NCI-H2227 (cell line): ENCODE measurements around the gene ITGA3.
"Not testable (repeated sequence)": the region's sequence is repeated elsewhere in the genome, so short reads cannot be mapped to it uniquely, and the experiment has no call there.

ENCODE experiments used
- DNase-seq: peaks from one replicate; lab custom pipeline; 2025; ENCODE audit not compliant: unreplicated experiment; lab: John Stamatoyannopoulos, UW

ITGA3 gene

DNA sequence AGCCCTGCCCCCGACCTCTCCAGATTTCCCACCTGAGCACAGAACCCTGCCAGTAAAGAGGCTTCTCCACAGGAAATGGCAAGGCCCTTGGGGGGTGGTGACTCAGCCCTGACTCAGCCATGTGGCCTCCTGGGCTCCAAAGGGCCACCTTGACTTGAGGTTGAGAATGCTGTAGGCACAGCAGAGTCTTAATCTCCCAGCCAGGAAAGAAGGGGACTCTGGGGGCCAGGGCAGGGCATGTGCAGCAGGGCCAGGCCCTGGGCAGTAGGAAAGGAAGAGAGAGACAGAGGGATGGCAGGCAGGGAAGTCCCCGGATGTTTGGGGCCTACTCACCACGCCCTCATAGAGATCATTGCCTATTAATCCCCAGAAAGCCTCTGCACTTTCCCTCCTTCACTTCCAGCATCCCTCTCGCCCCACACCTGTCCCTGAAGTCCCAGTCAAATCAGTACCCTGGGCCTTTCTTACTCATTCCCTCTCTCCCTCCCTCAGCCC, 4.8 kb upstream of the ITGA3 start:
- DNase-seq: no peak

DNA sequence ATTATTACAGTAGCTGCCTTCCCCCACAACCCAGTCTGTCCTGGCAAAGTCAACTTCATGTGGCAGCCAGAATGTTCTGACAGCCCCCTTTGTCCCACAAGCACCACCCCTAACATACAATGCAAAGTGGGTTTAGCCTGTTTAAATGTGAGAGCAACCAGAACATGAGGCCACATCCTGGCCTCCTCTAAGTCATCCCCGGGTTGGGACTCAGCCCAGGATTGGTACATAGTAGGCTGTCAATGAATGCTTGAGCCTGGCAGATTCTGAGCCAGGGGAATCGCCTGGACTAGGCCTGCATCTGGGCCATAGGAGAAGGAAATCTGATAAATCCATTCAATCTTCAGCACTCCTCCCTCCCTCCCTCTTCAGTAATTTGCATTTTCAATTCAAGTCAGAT, 4.3 kb upstream of the ITGA3 start:
- DNase-seq: no peak

DNA sequence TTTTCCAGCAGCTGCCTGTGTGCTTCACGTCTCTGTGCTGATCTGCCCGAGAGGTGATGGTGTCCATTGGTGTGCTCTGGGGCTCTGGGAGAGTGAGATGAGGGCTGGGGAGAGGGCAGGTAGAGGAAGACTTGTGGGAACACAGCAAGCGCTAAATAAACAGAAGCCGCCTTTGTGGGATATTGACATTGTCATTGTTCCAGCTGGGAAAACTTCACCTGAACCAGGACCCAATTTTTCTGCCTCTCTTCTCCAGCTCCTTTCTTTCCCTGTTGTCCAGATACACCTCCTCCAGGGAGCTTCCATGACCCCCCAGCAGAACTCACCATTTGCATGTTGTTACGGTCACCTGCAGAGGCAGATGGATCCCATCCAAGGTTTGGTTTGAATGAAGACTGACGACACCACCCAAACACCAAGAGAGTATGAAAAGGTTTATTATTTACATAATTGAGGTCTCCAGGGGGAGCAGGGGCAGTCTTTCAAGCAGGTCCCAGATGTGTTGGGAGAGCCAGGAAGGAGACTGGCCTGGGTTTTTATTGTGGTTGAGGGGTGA, 3.6 kb upstream of the ITGA3 start:
- DNase-seq: no peak

DNA sequence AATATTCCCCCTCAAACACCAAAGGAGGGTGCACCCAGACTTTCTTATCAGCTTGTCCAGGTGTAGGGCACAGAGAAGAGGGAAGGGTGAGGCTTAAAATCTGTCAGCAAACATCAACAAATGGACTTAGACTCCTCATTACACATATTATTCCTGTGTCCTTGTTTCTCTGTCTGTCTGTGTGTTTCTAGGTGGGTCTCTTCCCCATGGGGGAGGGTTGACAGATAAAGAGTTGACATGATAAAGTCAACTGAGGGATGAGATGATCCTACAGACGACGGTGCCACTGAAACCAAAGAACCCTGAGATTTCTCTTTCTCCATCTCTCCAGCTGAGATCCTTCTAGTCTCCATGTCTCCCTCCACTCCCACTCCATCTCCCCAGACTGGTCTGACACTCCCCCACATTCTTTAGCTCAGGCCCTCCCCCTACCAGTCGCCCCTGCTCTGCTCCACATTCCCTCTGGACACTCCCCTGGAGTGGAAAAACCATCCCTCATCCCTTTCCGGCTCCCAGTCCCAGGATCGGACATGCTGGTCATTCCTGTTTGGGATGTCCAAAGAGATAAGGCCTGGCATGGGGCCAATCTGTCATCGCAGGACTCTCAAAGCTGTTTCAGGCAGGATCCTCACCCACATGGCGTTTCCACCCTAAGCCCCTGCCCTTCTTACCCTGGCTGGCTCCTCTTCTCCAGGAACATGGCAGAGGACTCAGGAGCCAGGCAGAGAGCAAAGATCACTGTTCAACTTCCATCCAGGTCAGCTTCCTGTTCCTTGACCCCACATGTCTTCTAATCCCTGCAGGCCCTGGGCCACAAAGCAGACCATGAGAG, 2.9 kb upstream of the ITGA3 start:
- DNase-seq: no peak

DNA sequence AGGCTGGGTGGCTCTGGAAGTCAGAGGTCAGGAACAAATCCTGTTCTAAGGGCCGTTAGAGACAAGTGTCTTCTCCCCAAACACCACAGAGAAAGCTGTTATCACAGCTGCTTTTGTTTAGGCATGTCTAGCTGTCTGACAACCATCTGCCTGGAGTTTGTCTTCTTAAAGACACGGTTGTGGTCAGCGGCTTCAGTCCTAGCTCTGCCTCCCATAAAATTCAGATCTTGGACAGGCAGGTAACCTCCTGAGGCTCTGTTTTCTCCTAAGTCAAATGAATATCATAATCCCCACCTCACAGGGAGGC, 2.3 kb upstream of the ITGA3 start:
- DNase-seq: no peak

DNA sequence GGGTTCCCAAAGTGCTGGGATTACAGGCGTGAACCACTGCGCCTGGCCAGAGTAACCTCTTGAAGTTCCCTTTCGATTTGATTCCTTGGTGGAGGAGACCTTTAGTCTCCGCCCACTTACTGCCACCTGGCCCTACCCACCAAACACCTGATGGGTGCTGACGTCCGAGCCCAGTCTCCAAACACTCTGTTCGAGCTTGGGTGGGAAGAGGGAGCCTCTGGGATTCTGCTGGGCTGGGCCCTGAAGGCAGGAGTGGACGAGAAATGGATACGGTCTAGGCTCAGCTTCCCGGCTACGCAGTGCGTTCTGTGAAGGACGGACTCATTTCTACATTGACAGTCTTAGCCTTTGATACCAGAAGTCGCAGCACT, 870 bp upstream of the ITGA3 start:
- peak; percentile 53 for DNase-seq

DNA sequence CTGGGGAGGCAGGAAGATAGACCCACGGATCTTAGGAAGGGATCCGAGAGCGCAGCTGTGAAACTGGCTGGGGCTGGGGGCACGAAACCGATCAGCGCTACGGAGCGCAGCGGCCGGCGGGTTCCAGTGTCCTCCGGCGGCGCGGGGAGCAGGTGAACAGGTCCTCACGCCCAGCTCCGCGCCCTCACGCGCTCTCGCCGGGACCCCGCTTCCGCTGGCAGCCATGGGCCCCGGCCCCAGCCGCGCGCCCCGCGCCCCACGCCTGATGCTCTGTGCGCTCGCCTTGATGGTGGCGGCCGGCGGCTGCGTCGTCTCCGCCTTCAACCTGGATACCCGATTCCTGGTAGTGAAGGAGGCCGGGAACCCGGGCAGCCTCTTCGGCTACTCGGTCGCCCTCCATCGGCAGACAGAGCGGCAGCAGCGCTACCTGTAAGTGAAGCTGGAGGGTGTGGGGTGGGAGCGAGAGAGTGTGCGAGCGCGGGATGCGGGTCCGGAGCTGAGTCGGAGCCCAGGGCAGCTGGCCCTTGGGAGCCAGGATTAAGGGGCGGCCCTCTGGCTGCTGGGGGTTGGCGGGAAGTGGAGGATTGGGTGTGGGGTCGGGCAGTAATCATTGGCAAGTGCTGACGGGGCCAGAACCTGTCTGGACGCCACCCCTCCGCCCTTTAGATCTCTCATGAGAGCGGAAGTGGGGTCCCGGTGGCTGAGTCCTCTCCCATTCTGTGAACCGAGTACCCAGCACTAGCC, 479 bp downstream of the ITGA3 start:
- DNase-seq: peak; percentile 82

DNA sequence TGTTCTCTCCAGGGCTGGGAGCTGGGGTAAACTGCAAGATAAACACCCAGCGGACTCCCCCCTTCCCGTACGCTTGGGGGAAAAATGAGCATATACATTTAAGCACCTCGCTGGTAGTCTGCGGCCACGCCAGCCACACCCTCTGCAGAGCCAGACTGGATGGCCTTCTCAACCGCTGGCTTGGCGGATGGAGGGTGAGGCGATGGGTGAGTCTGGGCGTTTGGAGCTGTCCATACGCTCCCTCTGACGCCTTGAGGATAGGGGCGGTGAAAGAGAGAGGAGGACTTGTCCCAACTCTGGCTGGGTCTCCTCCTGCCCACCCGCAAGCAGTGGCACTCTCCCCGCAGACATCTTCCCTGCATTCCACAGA, 1.0 kb downstream of the ITGA3 start:
- DNase-seq: no peak

DNA sequence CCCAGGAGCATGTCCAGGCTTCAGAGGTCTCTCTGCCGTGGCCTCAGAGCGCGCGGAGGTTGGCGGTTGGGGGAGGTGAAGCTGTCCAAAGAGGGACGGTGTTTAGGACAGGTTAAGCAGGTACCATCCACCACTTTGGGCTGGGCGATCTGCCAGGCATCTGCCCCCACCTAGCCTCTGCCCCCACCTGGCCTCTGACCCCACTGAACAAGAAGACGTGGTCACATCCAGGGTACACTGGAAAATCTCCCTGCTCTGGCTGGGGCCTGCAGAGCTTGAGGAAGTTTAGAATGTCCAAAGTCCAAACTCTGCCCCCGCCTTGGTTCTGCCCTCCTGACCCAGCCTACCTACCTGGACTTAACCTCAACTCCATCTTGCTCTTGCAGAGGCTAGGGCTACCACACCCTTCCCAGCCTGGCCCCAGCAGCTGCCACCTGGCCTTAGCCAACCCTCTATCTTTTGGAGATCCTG, 1.6 kb downstream of the ITGA3 start:
- no peak for DNase-seq

DNA sequence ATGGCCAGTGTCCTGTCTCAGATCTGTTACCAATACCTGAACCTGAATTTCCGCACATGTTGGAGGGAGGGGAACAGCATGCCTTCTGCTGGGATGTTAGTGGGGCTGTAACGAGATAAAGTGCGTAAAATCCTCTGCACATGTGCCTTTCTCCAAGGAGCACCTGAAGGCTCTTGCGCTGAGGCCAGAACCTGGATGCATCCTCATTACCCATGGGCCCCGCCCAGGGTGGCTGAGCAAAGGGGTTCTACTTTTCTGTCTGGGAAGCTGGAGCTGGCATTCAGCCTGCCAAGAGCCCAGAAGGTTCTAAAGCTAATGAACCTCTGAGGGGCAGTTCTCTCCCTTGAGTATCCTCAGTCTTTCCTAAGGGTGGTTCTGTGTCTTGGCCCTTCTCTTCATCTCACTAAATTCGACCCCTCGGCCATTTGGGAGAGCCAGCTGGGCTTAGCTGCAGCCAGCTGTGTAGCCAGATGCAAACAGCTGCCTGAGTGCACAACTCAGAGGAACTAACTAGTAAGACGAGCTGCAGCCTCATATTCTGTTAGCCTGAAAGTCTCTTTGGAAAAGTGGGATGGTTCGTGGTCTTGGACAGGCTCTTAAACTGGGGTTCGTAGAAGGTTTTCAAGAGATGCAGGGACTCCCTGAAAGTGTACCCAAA, 2.5 kb downstream of the ITGA3 start:
- DNase-seq: no peak

DNA sequence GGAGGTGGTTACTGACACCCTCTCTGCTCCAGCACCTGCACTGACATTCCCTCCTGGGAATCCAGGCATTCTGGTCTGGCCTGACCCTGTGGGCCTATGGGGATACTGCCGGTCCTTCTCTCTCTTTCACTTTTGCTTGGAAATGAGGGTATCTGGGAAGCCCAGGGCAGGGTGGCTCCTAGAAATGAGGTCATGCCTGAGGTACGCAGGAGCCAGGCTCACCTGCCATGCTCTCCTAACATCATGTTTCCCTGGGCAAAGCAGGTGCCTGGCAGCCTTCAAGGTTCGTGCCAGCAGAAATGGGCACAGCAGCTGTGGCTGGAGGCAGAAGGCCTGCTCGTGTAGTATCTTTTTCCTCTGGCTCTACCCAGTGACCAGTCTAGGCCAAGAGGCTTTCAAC, 3.3 kb downstream of the ITGA3 start:
- no peak for DNase-seq

DNA sequence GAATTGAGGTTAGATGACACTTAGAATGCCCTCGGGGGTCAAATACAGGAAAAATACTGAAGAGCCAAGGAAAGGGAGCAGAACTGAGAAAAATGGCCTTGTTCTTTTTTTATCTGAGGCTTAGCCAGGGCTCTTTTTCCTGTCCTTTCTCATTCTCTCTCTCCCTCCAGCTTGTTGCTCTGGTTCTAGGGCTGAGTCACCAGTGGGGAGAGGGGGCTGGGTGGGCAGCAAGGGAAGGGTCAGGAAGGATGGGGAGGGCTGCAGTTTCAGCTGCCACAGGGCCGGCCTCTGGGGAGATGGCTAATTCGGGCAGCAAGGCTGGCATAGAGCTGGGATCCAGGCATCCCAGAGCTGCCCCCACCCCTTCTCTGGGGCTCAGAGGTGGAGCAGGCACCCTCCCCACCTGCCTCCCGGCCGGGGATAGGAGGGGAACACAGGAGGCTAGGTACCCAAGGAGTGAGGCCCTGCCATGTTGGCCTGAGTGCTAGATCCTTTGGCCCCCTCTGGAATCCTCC, 3.9 kb downstream of the ITGA3 start:
- no peak for DNase-seq

DNA sequence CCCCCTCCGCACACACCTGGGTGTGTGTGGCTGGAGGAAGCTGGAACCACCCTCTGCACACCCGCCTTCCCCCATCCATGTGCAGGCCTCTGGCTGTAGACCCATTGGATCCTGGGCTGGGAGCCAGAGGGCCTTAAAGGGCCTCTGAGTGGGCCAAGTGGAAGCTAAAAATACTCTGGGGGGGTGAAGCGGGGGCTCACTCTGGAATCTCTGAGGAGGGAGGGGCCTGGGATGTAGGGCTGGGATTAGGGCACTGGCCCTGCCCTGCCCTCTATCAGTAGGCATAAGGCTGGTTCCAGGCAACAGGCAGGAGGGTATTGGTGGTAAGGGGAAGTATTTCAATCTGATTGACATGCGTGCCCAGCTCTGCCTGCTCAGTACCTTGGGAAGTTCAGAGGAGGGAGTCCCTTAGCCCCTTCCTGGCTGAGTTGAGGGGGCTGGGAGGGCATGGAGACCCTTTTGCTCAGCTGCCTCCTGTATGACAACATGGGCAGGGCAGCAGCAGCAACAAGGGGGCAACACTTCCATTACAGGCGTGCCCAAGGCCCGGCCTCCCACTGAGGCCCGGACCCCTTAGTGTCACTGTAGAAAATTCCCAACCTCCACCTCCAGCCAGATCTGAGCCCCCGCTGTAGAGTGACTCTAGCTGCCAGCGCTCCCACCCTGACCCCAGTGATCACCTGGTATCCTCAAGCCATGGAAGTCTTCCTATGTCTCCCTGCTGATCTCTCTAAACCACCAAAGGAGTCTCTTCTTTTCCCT, 5.2 kb downstream of the ITGA3 start:
- DNase-seq: no peak

DNA sequence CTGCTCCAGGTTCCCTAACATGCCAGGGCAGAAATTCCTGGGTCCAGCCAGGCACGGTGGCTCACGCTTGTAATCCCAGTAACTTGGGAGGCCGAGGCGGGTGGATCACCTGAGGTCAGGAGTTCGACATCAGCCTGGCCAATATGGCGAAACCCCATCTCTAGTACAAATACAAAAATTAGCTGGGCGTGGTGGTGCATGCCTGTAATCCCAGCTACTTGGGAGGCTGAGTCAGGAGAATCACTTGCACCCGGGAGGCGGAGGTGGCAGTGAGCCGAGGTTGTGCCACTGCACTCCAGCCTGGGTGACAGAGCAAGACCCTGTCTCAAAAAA, 5.8 kb downstream of the ITGA3 start:
- DNase-seq: not testable (repeated sequence)

DNA sequence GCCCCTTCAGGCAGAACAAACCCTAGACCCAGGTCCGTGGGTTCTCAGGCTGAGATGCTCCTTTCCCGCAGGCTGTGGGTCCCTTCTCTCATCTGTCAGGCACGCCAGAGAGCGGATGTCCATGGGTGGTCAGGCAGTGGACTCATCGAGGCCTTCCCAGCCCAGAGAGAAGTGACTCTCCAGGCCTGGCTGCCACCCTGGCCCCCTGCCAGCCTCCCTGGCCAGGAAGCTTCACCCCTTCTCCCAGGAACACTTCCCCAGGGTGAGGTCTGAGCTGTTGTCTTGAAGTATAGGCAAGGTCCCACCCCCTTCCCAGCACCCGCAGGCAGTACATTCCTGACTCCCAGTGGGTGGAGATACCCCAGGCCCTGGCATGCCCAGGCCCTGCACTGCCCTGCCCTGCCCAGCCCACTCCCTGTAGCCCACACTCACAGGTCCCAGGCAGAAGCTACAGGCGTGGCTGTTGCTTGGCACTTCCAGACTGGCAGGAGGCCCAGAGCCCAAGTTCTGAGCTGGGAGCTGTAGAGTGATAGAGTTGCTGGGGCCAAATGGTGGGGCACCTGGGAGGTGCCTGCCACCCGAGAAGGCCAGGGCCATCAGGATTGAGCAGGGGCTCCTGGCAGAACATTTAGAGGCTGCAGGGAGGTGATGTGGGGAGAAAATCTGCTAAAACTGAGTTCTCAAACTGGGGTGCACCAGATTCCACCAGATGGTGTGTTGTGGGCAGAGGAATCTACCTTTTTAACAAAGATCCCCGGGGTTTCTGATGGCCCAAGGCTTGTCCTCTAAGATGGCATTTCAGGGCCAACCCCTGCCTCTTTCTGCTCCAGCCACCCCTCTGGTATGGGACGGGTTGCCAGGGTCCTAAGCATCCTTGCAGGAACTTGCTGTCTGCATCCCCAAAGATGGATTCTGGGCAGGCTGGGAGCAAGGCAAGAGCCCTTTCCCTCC, 6.7 kb downstream of the ITGA3 start:
- no peak for DNase-seq

DNA sequence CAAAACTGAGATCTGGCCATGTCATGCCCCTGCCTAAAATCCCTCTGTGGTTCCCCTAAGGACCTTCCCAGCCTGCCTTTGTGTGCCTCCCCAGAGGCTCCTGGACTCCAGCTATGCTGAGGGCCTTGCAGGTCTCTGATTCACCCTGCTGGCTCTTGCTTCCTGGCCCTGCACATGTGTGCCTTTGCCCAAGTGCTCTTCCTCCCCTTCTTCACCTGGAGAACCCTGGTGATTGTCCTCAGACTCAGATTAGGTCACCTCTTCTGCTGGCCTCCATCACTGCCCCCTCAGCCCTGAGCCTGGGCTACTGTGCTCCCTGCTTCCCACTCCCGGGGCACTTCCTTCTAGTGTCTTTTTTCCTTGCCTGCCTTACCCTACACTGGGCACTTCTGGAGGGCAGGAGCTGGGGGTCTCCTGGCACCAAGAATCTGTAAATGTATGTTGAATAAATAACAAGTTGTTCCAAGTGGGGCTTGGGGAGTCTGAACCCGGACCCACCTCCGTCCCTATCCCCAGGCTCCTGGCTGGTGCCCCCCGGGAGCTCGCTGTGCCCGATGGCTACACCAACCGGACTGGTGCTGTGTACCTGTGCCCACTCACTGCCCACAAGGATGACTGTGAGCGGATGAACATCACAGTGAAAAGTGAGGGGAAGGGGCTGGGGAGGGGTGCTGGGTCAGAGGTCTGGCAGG, 7.8 kb downstream of the ITGA3 start:
- no peak for DNase-seq

DNA sequence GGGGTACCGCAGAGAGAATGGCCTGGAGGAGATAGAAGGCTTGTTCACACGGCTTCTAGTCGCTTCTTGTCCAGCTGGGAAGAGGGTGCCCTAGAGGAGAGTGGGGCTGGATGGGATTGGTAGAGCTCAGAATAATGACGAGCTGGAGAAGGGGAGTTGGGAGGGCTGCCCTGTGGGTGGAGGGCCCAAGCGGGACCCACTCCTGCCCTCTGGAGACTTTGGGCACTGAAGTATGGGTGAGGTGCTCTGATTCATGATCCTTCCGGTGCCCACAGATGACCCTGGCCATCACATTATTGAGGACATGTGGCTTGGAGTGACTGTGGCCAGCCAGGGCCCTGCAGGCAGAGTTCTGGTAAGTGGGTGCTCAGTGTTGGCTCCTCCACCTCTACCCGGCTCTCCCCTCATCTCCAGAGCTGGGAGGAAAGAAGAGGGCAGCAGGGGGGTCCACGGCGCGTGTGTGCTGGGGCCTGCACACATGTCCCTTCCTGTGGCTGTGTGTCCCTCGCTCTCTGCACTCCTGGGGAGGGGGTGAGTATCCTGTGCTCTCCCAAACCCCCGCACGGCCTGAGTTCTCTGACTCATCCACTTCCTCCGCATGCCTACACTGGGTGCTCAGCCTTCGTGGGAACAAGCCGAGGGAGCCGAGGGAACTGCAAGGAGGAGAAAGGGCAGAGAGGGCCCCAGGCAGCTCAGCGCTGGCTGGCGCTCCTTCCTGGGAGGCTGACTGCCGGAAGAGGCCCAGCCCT, 8.5 kb downstream of the ITGA3 start:
- no peak for DNase-seq

DNA sequence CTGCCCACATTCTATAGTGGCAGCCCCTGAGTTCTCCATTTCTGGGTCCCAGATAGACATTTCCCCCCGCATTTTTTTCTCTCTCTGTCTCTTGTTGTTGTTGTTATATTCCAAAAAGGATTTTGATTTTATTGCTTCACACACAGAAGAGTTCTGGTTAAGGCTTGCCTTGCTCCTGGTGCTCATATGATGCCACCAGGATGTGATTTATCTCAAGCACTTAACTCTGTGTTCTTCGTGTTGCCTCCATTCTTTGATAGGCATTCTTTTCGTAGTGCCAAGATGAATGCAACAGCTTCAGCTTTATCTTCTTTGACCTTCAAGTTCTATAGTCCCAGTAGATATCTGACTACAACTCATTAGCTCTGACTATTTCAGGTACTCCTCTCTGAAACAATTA, 9.1 kb downstream of the ITGA3 start:
- no peak for DNase-seq

DNA sequence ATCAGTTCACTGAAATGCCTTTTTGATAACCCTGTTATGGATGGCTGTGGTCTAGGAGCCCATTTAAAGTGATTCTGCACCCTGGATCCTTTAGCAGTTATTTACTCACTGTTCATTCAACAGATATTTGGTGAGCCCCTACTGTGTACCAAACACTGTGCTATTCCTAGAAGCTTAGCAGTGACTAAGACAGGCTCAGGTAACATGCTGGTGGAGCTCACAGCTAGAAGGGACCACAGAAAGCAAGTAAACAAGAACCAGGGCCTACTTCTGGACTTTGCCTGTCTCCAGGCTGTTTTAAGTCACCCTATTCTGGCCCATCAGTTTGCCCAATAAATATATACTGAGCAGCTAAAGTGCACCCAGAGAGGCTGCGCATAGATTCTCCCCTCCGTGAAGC, 11.1 kb downstream of the ITGA3 start:
- DNase-seq: no peak
